GM12872 (cell line): ENCODE data around the gene SPATA4.

ENCODE experiments used
- TF ChIP-seq, protein P1 (sequence below): IDR thresholded peaks from 3 replicates; pipeline ENCODE4 v1.5.1; 2011; ENCODE audit warnings: low read depth, mild to moderate bottlenecking, low read length, moderate library complexity; ENCODE audit not compliant: insufficient read depth

Gene SPATA4

DNA sequence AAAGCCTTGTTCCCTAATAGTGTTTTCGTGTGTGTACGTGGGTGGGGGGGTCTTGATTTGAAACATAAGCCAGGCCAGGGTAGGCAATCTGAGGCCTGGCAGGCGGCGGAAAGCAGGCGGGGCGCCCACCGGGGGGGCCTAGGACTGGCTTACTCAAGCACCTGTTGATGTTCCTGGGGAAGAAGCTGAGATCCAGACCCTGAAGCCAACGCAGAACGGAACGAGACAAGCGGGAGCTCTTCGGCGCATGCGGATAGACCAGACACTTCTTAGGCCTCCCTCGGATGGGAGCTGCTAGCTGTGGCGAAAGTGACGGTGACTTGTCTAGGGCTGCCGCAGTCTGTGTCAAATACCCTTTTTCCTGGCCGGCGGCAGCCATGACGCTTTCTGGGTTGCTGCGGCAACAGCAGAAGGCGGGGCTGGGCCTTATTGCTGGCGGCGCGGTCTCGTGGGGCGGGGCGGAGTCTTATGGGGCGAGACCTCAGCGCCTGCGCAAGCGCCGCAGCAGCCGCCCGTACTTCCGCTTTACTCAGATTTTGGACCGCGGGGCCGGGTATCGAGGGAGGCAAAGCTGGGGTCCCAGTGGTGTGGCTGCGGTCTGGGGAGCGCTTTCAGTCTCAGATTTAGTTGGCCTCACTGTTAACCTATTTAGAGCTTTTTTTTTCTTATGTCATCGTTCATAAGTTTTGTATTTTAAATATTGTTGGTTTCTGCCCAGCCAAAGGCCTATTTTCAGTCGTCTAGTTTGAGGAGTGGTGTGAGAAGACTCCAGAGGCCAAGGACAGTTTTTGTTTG is at the start of gene SPATA4:
SPATA4 (minus strand) TSS at position 402 of the 795 bp plus-strand sequence; CDS start at position 379, 23 bp downstream.
- TF ChIP-seq, protein P1, sequence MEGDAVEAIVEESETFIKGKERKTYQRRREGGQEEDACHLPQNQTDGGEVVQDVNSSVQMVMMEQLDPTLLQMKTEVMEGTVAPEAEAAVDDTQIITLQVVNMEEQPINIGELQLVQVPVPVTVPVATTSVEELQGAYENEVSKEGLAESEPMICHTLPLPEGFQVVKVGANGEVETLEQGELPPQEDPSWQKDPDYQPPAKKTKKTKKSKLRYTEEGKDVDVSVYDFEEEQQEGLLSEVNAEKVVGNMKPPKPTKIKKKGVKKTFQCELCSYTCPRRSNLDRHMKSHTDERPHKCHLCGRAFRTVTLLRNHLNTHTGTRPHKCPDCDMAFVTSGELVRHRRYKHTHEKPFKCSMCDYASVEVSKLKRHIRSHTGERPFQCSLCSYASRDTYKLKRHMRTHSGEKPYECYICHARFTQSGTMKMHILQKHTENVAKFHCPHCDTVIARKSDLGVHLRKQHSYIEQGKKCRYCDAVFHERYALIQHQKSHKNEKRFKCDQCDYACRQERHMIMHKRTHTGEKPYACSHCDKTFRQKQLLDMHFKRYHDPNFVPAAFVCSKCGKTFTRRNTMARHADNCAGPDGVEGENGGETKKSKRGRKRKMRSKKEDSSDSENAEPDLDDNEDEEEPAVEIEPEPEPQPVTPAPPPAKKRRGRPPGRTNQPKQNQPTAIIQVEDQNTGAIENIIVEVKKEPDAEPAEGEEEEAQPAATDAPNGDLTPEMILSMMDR: no peak

DNA sequence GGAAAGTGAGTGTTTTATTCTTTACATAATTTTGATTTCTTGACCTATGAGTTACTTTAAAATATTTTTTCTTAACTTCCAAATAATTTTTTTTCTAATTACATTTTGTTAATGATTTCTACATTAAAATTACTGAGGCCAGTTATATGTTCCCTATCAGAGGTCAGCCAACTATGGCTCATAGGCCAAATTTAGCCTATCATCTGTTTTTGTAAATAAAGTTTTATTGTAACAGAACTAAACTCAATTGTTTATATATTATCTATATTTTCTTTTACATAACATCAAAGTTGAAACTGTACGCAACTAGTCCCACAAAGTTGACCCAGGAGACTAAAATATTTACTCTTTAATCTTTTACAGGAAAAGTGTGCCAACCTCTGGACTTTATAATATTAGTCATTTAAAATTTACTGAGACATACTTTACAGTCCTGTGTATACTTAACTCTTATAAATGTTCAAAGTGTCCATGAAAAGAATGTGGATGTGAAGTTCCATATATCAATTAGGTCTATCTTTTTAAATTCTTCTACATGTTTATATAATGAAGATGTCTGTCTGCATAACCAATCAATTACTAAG is 47.5 kb upstream of the SPATA4 start:
- TF ChIP-seq, protein P1: no peak

DNA sequence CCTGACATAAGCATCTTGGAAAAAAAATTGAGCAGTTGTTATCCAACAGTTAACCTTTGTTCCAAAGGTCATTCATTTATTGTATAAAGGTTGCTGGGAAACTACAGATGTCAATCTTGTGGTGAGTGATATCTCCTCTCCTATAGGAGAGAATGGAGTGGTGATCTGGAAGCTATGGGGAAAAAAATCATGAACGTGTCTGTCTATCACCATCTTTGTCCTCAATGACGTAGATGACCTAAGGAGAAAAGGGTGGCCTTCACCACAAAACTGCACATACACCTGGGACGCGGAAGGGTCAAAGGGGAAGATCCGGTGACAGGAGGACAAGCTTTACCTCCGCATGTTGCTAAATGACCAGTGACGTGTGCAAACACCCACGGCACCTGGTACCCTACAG is 46.3 kb upstream of the SPATA4 start:
- TF ChIP-seq, protein P1: no peak

DNA sequence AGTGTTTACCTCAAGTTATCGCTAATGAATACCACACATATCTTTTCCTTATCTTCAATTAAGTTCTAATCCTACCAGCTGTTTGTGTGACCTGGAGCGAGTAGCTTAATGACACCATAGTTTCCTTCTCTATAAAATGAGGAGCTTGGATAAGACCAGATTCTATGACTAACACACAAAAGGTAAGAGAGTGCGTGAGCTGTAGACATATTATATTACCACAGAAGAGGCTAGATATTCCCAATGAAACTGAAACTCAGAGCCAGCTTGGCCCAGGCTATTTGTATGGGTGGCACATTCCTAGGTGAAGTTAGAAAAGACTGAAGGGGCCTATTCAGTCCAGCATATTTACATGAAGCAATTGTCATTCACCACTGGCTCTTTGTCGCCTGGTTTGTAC is 43.4 kb upstream of the SPATA4 start:
- TF ChIP-seq, protein P1: no peak

DNA sequence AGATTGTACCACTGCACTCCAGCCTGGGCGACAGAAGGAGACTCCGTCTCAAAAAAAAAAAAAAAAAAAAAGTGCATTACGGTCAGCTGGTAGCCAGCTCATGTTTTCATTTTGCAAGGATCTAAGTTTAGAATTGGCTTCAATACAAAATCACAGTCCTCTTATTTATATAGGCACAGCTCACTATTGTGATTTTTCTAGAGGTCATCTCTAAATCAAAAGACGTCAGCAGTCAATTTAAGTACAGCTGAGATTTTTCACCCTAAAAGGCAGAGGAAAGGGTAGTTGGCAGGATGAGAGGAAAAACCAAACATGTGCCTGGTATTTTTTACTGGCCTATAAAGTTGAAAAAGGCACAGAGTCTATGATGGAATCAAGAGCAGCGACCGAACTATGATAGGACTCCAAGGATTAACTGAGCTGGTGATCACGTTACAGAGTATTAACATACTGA is 42.8 kb upstream of the SPATA4 start:
- TF ChIP-seq, protein P1: no peak

DNA sequence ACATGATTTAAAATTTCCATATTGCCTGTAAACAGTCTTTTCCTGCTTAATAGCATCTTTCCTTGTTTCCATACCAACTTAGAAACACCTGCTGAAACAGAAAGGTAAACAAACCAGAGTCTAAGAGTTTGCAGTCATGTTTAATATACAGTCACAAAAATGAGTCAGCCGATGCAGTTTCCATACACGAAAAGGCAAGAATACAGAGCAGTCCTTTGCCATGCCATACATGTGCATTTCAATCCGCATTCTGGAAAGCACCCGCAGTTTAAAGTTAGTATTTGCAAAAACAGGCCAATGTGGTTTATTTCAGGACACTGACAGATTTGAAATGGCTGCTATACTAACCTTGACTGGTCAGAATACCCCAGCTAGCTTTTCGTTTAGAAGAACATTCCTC is 41.6 kb upstream of the SPATA4 start:
- TF ChIP-seq, protein P1: no peak

DNA sequence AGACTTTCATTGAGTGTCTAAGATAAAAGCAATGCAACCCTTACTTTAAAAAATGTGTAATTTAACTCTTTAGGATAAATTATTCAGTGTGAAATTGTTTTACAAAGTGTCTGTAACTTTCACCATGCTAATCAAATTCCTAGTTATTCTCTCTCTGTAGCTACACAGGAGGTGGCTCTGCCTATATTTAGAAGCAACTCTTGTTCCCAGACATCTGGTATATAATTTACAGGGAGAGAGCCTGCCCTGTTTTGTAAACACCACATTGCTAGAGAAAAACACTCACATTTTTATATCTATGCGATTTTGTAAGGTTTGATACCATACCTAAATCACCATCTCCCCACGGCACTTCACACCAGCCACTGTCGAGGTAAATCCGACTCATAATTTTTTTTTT is 35.5 kb upstream of the SPATA4 start:
- TF ChIP-seq, protein P1: no peak
